K562 (cell line): ENCODE measurements around the gene SPPL3. TPM values are rescaled to one million over a fixed set of nuclear protein-coding genes. Genes with fewer than 3 reads are reported as not detected.

Experiments
- ADNP ChIP-seq: fragments of 200-800 bp; sonication (Bioruptor generic); IDR thresholded peaks from 2 replicates; pipeline ENCODE4 v1.6.1; 2016; ENCODE audit warnings: missing genetic modification characterization, missing compliant biosample characterization
- CHD2 ChIP-seq: IDR thresholded peaks from 2 replicates; pipeline ENCODE4 v1.6.1; 2011; ENCODE audit warnings: low read depth, low read length
- FOXP1 ChIP-seq: sonication (generic); formaldehyde crosslinking; IDR thresholded peaks from 2 replicates; pipeline ENCODE4 v1.8.0; 2022; ENCODE audit warnings: mild to moderate bottlenecking, missing genetic modification reagents
- GABPA ChIP-seq: fragments of 200-800 bp; sonication (Bioruptor generic); conservative IDR thresholded peaks from 2 replicates; pipeline ENCODE4 v1.6.1; 2016; ENCODE audit warnings: low read depth, missing genetic modification characterization, missing compliant biosample characterization
- HIVEP1 ChIP-seq: fragments of 250-450 bp; sonication (Bioruptor Pico); IDR thresholded peaks from 2 replicates; pipeline ENCODE4 v1.4.0; 2020; ENCODE audit warnings: mild to moderate bottlenecking
- MCM3 ChIP-seq: fragments of 450-650 bp; IDR thresholded peaks from 2 replicates; pipeline ENCODE4 v1.6.1; 2016
- MYNN ChIP-seq, 2 experiments: sonication (generic); formaldehyde crosslinking in 1 of 2; IDR thresholded peaks; 2 replicates each; pipeline versions ENCODE4 v1.5.0 to v1.6.1; 2016 to 2020; ENCODE audit warnings: antibody characterized with exemption in 1 of 2, missing genetic modification reagents in 1 of 2
- TARDBP ChIP-seq: fragments of 450-650 bp; IDR thresholded peaks from 2 replicates; pipeline ENCODE4 v1.6.1; 2016
- TRIM24 ChIP-seq, 2 experiments: fragments of 450-650 bp; IDR thresholded peaks; 2 replicates each; pipeline ENCODE4 v1.6.1; 2016
- ZNF12 ChIP-seq: sonication (generic); formaldehyde crosslinking; IDR thresholded peaks from 2 replicates; pipeline ENCODE4 v1.4.0; 2020; ENCODE audit warnings: mild to moderate bottlenecking, missing genetic modification reagents
- ZNF143 ChIP-seq: sonication (generic); formaldehyde crosslinking; IDR thresholded peaks from 2 replicates; pipeline ENCODE4 v1.9.0; 2022; ENCODE audit warnings: mild to moderate bottlenecking, missing genetic modification reagents
- polyA plus RNA-seq, 8 experiments: library from polyadenylated mRNA; depleted of rRNA in 4 of 8; stranded (reverse) in 5 of 8; unstranded in 3 of 8; fragments of >200 nt; fragmentation: Nextera tagmentation in 2 of 8; fragmentation: Illumina TruSeq in 1 of 8; extraction: Ambion mirVana in 2 of 8; extraction: Trizol in 1 of 8; gene quantifications; 2 replicates each; pipeline versions ENCODE4 v1.2.1 to v1.2.3, GENCODE V29; 2011 to 2014; ENCODE audit warnings: inconsistent platforms in 1 of 8, missing spikeins in 1 of 8
- total RNA-seq, 7 experiments: library from RNA; depleted of rRNA in 6 of 7; stranded (reverse); fragments of >200 nt in 6 of 7; fragmentation: Illumina TruSeq in 2 of 7; extraction: Trizol in 2 of 7; gene quantifications; 2 replicates each; pipeline versions ENCODE4 v1.2.1 to v1.2.3, GENCODE V29; 2011 to 2021; ENCODE audit warnings: low replicate concordance in 1 of 7
- TF ChIP-seq, protein P1 (sequence below), 2 experiments: IDR thresholded peaks; 2 replicates each; pipeline ENCODE4 v1.6.1; 2012; ENCODE audit warnings: improper control_type of control experiment in 2 of 2, low read depth in 2 of 2, low read length in 2 of 2, borderline replicate concordance in 1 of 2
- TF ChIP-seq, protein P2 (sequence below): sonication (generic); formaldehyde crosslinking; IDR thresholded peaks from 2 replicates; pipeline ENCODE4 v1.8.0; 2023; ENCODE audit warnings: mild to moderate bottlenecking, missing genetic modification reagents

SPPL3 gene
- total and polyA plus RNA-seq, 9 of the 15 experiments (the other 6 are each of a cell fraction or from before 2014, with no cell fraction given): 2.9 to 32.1 (median 7.1) TPM

DNA sequence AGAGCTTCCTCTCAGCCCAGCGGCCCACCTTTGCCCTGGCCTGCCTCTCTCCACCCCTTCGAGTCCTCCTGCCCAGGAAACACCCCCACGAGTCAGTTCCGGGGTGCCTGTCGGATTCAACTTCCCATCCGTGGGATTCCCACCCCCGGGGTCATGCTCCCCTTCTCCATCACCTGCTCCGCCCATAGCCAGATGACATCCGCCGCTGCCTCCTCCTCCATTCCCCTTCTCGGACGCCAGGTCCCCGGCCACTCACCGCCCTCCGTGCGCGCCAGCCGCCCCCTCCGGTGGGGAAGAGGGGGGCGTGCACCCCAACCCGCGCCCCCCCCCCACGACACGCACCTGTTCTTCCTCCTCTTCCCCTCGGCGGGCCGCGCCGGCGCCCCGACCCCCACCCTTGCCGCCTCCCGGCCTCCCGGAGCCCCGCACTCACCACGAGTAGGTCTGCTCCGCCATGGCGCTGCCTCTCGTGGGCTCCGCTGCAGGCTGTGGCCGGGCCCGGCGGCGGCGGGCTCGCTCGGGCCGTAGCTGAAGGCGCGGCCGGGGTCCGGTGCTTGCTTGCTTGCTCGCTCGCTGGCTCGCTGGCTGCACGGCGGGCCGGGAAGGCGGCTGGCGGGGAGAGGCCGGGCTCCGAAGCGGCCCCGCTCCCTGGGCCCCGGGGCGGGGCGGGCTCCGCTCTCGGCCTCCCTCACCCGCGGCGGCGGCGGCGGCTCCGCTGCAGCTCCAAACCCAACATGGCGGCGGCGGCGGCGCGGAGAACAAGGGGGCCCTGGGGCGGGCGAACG, 554 bp downstream of the SPPL3 start (continued):
- TF ChIP-seq, protein P1, sequence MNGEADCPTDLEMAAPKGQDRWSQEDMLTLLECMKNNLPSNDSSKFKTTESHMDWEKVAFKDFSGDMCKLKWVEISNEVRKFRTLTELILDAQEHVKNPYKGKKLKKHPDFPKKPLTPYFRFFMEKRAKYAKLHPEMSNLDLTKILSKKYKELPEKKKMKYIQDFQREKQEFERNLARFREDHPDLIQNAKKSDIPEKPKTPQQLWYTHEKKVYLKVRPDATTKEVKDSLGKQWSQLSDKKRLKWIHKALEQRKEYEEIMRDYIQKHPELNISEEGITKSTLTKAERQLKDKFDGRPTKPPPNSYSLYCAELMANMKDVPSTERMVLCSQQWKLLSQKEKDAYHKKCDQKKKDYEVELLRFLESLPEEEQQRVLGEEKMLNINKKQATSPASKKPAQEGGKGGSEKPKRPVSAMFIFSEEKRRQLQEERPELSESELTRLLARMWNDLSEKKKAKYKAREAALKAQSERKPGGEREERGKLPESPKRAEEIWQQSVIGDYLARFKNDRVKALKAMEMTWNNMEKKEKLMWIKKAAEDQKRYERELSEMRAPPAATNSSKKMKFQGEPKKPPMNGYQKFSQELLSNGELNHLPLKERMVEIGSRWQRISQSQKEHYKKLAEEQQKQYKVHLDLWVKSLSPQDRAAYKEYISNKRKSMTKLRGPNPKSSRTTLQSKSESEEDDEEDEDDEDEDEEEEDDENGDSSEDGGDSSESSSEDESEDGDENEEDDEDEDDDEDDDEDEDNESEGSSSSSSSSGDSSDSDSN (IDR thresholded peaks at IDR 0.05; ENCODE audit: borderline replicate concordance in 1 of 2, low read depth in 2 of 2, low read length in 2 of 2): peak in 1 of 2 experiments; percentile 2; a peak in 1 of 4 replicates
- TF ChIP-seq MYNN (IDR thresholded peaks at IDR 0.05) (no peak), MYNN (CRISPR knock-in tag; IDR thresholded peaks at IDR 0.05) (no peak), GABPA (tag) (peak; percentile 59), FOXP1 (CRISPR knock-in tag) (0 out of 2 replicates have a peak, but pooled peaks have one; percentile 44), ADNP (tag) (no peak), CHD2 (no peak), ZNF143 (CRISPR knock-in tag) (0 out of 2 replicates have a peak, but pooled peaks have one; percentile 37), TARDBP (no peak), ZNF12 (CRISPR knock-in tag) (no peak), HIVEP1 (CRISPR knock-in tag) (no peak), MCM3 (no peak), TRIM24 (IDR thresholded peaks at IDR 0.05) (no peak)
- TF ChIP-seq, protein P2, sequence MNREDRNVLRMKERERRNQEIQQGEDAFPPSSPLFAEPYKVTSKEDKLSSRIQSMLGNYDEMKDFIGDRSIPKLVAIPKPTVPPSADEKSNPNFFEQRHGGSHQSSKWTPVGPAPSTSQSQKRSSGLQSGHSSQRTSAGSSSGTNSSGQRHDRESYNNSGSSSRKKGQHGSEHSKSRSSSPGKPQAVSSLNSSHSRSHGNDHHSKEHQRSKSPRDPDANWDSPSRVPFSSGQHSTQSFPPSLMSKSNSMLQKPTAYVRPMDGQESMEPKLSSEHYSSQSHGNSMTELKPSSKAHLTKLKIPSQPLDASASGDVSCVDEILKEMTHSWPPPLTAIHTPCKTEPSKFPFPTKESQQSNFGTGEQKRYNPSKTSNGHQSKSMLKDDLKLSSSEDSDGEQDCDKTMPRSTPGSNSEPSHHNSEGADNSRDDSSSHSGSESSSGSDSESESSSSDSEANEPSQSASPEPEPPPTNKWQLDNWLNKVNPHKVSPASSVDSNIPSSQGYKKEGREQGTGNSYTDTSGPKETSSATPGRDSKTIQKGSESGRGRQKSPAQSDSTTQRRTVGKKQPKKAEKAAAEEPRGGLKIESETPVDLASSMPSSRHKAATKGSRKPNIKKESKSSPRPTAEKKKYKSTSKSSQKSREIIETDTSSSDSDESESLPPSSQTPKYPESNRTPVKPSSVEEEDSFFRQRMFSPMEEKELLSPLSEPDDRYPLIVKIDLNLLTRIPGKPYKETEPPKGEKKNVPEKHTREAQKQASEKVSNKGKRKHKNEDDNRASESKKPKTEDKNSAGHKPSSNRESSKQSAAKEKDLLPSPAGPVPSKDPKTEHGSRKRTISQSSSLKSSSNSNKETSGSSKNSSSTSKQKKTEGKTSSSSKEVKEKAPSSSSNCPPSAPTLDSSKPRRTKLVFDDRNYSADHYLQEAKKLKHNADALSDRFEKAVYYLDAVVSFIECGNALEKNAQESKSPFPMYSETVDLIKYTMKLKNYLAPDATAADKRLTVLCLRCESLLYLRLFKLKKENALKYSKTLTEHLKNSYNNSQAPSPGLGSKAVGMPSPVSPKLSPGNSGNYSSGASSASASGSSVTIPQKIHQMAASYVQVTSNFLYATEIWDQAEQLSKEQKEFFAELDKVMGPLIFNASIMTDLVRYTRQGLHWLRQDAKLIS (CRISPR knock-in tag): no peak
